Measurements from ENCODE around the gene ZFR2. TPM values are rescaled to one million over a fixed set of nuclear protein-coding genes. Genes with fewer than 3 reads are reported as not detected.
A peak's percentile ranks its signal among the peaks of the same experiment; 100 is the strongest.

ZFR2 gene
- total and polyA plus RNA-seq, 2 of the 8 experiments (the other 6 are each of a cell fraction or from before 2014, with no cell fraction given): 14.5 to 28.4 TPM

- CTCF ChIA-PET (ENCODE audit: partially characterized antibody): interaction anchor here (0.8 to 1.1 kb wide), 4 partner anchors 15 to 371 kb away, joined by 3 to 6 read pairs (median 4); no protein-coding TSS in a partner anchor
- H3K23ac ChIP-seq (ENCODE audit: insufficient read length): no peak overlapping the region
These were observed 100.1 kb downstream of the ZFR2 start for GRCh38 chr19:3768748-3769099.

More at GRCh38 chr19:3768748-3769099, 100.1 kb downstream of the ZFR2 start:
- H3K27me3 ChIP-seq (replicated peaks in 1 of 4; ENCODE audit: control insufficient read depth in 3 of 4, extremely low read depth in 1 of 4, insufficient read depth in 3 of 4, low read length in 3 of 4): no peaks in the 10 kb centered on the region
- no peak overlapping the region for H3K14ac ChIP-seq (ENCODE audit: insufficient read length)
- no peak for FAIRE-seq
- no peak overlapping the region for H3K4me3 ChIP-seq (ENCODE audit: extremely low read depth in 1 of 4, insufficient read depth in 2 of 4, low read depth in 3 of 4, low read length in 4 of 4)
- H2BK12ac ChIP-seq (ENCODE audit: low read depth, low read length): no peak overlapping the region
- peaks cover 0 to 11% of the 10 kb centered on the region in 2 experiments for H4K20me1 ChIP-seq (replicated peaks in 1 of 2; ENCODE audit: control insufficient read depth in 1 of 2, insufficient read depth in 2 of 2, low read length in 2 of 2)
- H2BK15ac ChIP-seq (ENCODE audit: low read length): no peak overlapping the region
- no peak overlapping the region for H2AFZ ChIP-seq (ENCODE audit: low read length)
- no peaks in the 10 kb centered on the region for H3K79me2 ChIP-seq (ENCODE audit: control insufficient read depth in 1 of 2, insufficient read depth in 2 of 2, low read length in 2 of 2)
- WGBS, 2 experiments (ENCODE audit: extremely low coverage in 1 of 2, insufficient coverage in 1 of 2, insufficient read length in 1 of 2, insufficient replicate concordance in 2 of 2, low coverage in 1 of 2, low lambda C conversion rate in 2 of 2, missing lambda C conversion rate in 1 of 2): 91% methylated on average over 7 of the region's 7 CpGs; no CpG with 5 or more reads in 1 of the 2 experiments
- no peak overlapping the region for H2BK5ac ChIP-seq (ENCODE audit: low read depth, low read length)
- H2BK120ac ChIP-seq (replicated peaks; ENCODE audit: low read depth, low read length): no peak overlapping the region
- H3K23me2 ChIP-seq (ENCODE audit: low read depth, low read length): no peaks in the 10 kb centered on the region; the same call in 1 of the 2 replicates
- H4K5ac ChIP-seq (ENCODE audit: insufficient read length, low read depth, low read length): no peak overlapping the region
- no peak overlapping the region for H2BK20ac ChIP-seq (ENCODE audit: low read length)
- H3K9me3 ChIP-seq (ENCODE audit: insufficient read depth in 2 of 2, low read depth in 1 of 2, low read length in 1 of 2): no peaks in the 10 kb centered on the region
- DNase-seq (ENCODE audit: low read depth in 1 of 2, low spot score in 2 of 2): no peak
- no peak overlapping the region for H2AK5ac ChIP-seq (ENCODE audit: low read depth, low read length)
- no peak overlapping the region for H4K8ac ChIP-seq (ENCODE audit: extremely low read depth, insufficient read depth, low read length)
- peaks cover 0 to 8% (median 3%) of the 10 kb centered on the region in 4 experiments; a peak in 6 of 8 replicates for H3K36me3 ChIP-seq (ENCODE audit: control insufficient read depth in 2 of 4, insufficient read depth in 4 of 4, low read length in 3 of 4)
- no peak overlapping the region for H4K91ac ChIP-seq (replicated peaks; ENCODE audit: insufficient read length, low read length)
- H3K4me2 ChIP-seq (ENCODE audit: insufficient read depth in 1 of 2, low read depth in 2 of 2, low read length in 2 of 2): no peak overlapping the region
- no peak overlapping the region for H3K27ac ChIP-seq (ENCODE audit: low read depth, low read length)
- peaks cover 0 to 7% (median 2%) of the 10 kb centered on the region in 4 experiments; a peak in 2 of 7 replicates for H3K4me1 ChIP-seq (replicated peaks in 1 of 4; ENCODE audit: control insufficient read depth in 3 of 4, insufficient read depth in 4 of 4, low read length in 3 of 4)
- TF ChIP-seq RFX5 (IDR thresholded peaks at IDR 0.05; ENCODE audit: borderline replicate concordance, low read depth, low read length): no peak
- 0 out of 2 replicates have a peak, but pooled peaks have one; percentile 20 for TF ChIP-seq KDM1A (IDR thresholded peaks at IDR 0.05; ENCODE audit: borderline replicate concordance, low read length)
- H3K9ac ChIP-seq (replicated peaks in 1 of 4; ENCODE audit: extremely low read depth in 1 of 4, low read depth in 3 of 4, low read length in 3 of 4): no peak overlapping the region
- no peak overlapping the region for H3K18ac ChIP-seq (ENCODE audit: extremely low read depth, low read length)
- 0 out of 2 replicates have a peak, but pooled peaks cover 3% of the 10 kb centered on the region for H3K79me1 ChIP-seq (ENCODE audit: low read depth, low read length)
- H3K56ac ChIP-seq (replicated peaks; ENCODE audit: insufficient read length, low read depth, low read length): no peak overlapping the region
- no peak overlapping the region for H3K4ac ChIP-seq (replicated peaks; ENCODE audit: insufficient read length, low read depth, low read length)
- POLR2A ChIA-PET (ENCODE audit: partially characterized antibody): interaction anchor here (1.2 kb wide), 1 partner anchor 217 kb away, joined by 3 read pairs; the partner anchor contains the start of gene EEF2

Data from H1 (cell line).